AG09319 (cell line): ENCODE data around the gene ATP1A2.

Source experiments
- DNase-seq: peaks from one replicate; pipeline ENCODE4 v3.0.0-alpha.2; 2010; ENCODE audit warnings: low read depth; ENCODE audit errors: extremely low read depth
- TF ChIP-seq, protein P1 (sequence below): IDR thresholded peaks from 2 replicates; pipeline ENCODE4 v1.5.1; 2011; ENCODE audit warnings: low read depth, mild to moderate bottlenecking, inconsistent platforms, low read length, moderate library complexity

The ATP1A2 gene

DNA sequence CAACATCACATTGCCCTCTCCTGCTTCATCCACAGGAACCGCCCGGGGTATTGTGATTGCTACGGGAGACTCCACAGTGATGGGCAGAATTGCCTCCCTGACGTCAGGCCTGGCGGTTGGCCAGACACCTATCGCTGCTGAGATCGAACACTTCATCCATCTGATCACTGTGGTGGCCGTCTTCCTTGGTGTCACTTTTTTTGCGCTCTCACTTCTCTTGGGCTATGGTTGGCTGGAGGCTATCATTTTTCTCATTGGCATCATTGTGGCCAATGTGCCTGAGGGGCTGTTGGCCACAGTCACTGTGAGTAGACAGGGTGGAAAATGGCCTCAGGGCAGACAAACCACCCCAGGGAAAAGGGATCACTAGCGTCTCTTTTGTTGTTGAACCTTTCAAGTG lies 48.6 kb downstream of the ATP1A2 start:
- TF ChIP-seq, protein P1, sequence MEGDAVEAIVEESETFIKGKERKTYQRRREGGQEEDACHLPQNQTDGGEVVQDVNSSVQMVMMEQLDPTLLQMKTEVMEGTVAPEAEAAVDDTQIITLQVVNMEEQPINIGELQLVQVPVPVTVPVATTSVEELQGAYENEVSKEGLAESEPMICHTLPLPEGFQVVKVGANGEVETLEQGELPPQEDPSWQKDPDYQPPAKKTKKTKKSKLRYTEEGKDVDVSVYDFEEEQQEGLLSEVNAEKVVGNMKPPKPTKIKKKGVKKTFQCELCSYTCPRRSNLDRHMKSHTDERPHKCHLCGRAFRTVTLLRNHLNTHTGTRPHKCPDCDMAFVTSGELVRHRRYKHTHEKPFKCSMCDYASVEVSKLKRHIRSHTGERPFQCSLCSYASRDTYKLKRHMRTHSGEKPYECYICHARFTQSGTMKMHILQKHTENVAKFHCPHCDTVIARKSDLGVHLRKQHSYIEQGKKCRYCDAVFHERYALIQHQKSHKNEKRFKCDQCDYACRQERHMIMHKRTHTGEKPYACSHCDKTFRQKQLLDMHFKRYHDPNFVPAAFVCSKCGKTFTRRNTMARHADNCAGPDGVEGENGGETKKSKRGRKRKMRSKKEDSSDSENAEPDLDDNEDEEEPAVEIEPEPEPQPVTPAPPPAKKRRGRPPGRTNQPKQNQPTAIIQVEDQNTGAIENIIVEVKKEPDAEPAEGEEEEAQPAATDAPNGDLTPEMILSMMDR = no peak
- no peak for DNase-seq

DNA sequence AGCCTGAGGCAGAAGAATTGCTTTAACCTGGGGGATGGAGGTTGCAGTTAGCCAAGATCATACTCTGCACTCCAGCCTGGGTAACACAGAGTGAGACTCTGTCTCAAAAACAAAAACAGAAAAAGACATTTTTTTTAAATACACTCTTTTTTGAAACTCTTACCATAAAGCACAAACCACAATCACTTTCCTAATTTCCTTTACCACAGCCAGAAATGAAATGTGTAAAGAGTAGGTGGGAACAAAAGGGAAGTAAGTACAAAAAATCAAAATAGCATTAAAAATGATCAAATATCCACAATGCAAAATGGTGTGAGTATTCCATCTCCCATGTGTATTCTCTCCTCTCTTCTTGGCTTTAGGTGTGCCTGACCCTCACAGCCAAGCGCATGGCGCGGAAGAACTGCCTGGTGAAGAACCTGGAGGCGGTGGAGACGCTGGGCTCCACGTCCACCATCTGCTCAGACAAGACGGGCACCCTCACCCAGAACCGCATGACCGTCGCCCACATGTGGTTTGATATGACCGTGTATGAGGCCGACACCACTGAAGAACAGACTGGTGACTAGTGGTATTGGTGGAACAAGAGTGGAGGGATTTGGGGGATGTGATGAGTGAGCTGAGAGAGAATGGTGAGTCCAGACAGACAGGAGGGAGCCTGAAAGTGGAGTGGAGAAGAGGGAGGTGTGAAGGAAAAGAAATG lies 50.8 kb downstream of the ATP1A2 start:
- TF ChIP-seq, protein P1 = no peak
- no peak for DNase-seq

DNA sequence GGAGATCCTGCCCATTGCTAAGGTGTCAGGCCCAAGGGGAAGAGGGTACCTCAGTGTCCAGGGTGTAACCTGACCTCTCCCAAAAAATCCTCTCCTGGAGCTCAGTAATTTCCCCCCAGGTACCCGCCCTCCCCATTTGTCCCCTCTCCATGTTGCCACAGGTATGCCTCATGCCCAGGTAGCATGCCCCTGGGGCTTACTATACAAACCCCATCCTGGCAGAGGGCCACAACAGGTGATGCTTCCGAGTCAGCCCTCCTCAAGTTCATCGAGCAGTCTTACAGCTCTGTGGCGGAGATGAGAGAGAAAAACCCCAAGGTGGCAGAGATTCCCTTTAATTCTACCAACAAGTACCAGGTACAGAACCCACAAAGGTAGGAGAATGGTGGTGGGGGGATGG lies 51.5 kb downstream of the ATP1A2 start:
- TF ChIP-seq, protein P1 = no peak
- no peak for DNase-seq

DNA sequence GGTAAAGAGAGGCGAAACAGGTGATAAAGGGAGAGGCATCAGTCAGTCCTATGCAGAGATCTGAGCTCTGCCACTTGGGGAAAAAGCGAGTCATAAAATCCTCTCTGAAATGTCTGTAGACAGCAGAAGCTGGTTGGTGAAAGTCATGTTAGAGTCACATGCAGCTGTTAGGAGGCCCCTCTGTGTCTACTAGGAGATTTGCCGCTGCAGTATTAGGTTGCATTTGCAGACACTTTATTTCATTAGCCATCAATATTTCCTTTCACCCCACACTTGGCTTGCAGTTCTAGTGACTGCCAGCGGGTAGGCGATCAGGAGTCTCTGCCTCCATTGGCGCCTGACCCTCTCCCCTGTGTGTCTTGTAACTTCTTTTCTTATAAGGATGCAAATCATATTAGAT lies 52.0 kb downstream of the ATP1A2 start:
- no peak for DNase-seq
- TF ChIP-seq, protein P1 = no peak

DNA sequence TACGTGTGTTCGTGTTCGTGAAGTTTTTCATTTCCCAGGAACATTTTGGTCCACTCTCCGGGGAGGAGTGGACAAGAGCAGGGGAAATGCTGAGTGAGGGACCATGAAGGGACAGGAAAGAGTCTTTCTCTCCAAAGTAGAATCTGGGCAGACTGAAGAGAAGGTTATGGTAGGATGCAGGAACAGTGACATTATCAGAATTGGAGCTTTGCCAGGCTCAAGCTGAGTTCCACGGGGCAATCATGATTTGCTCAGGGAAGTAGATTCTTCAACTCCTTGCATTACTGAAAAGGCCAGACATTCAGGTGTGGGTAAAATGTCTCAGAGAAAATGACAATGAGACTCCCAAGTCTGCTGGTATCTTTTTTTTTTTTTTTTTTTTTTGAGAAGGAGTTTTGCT lies 52.5 kb downstream of the ATP1A2 start:
- TF ChIP-seq, protein P1 = no peak
- no peak for DNase-seq

DNA sequence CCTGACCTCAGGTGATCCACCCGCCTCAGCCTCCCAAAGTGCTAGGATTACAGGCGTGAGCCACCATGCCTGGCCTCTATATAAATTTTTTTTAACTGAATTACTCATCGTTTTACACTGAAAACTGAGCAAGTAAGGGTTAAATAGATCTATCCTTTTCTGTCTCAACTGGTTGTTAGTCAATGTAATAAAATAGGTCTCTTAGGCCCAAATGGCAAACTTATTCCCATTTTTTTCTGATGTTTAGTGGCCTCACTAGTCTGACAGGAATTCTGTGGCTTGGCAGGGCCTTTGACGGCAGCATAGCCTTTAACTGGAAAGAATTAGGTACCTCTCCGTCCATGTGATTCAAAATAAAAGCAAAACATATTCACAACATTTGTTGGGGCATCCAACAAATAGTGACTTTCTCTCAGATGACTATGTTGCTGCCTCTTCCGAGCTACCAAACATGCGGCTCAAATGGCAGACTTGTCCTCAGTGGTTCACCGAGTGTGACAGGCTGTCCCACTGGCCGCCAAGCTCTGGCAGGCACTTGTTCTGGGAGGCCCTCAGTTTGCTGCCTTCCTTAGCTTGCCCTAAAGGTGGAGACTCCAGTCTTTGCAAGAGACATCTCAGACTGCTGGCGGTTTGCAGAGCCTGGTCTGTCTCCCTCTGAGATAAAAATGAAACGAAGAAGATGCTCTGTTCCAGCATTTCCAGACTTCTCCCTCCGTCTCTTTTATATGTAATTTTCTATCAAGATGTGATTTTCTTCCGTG lies 53.2 kb downstream of the ATP1A2 start:
- DNase-seq = no peak
- TF ChIP-seq, protein P1 = no peak
